ENCODE measurements around the gene WDR81.

The WDR81 gene

DNA sequence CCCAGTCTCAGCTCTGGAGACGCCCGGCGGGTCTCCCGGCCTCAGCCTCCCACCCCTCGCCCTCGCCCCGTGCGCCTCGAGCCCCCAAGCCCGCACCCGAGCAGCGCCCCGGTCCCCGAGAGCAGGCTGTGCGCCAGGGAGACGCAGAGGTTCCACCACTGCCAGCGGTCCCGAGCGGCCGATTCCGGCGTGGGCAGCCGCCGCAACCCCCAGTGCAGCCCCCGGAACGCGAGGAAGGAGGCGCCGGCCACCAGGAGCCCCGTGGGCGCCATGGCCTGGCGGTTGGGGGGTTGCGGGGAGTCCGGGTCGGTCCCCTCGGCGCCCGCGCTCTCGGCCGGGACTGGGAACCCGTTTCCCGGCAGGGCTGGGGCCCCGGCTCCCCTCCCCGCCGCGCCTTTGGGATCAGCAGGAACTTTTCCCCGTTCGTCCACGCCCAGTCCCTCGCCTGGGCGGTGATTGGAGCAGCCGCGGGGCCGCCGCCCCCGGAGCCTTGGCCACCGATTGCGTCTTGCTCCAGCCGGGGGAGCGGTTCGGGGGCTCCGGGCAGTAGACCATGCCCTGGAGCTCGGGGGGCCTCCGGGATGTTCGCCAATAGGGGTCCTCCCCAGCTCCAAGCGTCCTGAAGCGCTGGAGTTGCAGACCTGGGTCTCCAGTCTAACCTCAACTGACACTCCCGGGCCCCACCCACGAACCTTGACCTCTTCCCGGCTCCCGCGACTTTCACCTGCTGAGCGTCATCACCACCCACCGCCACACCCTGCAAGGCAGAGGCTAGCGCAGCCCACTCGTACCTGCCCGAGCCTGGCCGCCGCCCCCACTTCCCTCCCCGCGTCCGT, 14.3 kb upstream of the WDR81 start, which contains the start of gene TLCD2 (continued):
- TF ChIP-seq PBX3 (CRISPR knock-in tag; IDR thresholded peaks at IDR 0.05) (no peak), ZNF514 (tag by site-specific recombination; IDR thresholded peaks at IDR 0.05) (no peak), ZFP69B (tag by site-specific recombination; IDR thresholded peaks at IDR 0.05) (peak; percentile 84), ATF2 (tag by site-specific recombination; IDR thresholded peaks at IDR 0.05; ENCODE audit: low read depth) (no peak), HOXC10 (CRISPR knock-in tag; IDR thresholded peaks at IDR 0.05) (no peak), WT1 (tag by site-specific recombination; IDR thresholded peaks at IDR 0.05) (no peak), ZNF155 (tag by site-specific recombination; IDR thresholded peaks at IDR 0.05) (no peak), ZNF132 (tag by site-specific recombination; IDR thresholded peaks at IDR 0.05; ENCODE audit: borderline replicate concordance) (no peak), ZNF354C (tag by site-specific recombination; IDR thresholded peaks at IDR 0.05; ENCODE audit: borderline replicate concordance, low read depth) (no peak), SP3 (tag by site-specific recombination; IDR thresholded peaks at IDR 0.05) (peak; percentile 69; the same call in 1 of the 2 replicates), ZSCAN30 (tag by site-specific recombination; IDR thresholded peaks at IDR 0.05) (peak; percentile 71), ZNF23 (tag by site-specific recombination; IDR thresholded peaks at IDR 0.05; ENCODE audit: borderline replicate concordance) (no peak), ZSCAN18 (tag by site-specific recombination; IDR thresholded peaks at IDR 0.05) (no peak), OVOL3 (tag by site-specific recombination; IDR thresholded peaks at IDR 0.05) (no peak), ZNF626 (tag by site-specific recombination; IDR thresholded peaks at IDR 0.05) (no peak), ZNF169 (tag by site-specific recombination; IDR thresholded peaks at IDR 0.05) (0 out of 2 replicates have a peak, but pooled peaks have one; percentile 21), ZSCAN4 (tag by site-specific recombination; IDR thresholded peaks at IDR 0.05) (no peak), IKZF3 (tag by site-specific recombination; IDR thresholded peaks at IDR 0.05) (peak; percentile 96), ZNF19 (tag by site-specific recombination; IDR thresholded peaks at IDR 0.05; ENCODE audit: low read depth) (no peak), ZFP37 (tag by site-specific recombination; IDR thresholded peaks at IDR 0.05) (no peak), PATZ1 (tag by site-specific recombination; IDR thresholded peaks at IDR 0.05) (peak; percentile 94)
- TF ChIP-seq, protein P1, sequence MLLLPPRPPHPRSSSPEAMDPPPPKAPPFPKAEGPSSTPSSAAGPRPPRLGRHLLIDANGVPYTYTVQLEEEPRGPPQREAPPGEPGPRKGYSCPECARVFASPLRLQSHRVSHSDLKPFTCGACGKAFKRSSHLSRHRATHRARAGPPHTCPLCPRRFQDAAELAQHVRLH (tag by site-specific recombination; IDR thresholded peaks at IDR 0.05) = no peak
- TF ChIP-seq, protein P2, sequence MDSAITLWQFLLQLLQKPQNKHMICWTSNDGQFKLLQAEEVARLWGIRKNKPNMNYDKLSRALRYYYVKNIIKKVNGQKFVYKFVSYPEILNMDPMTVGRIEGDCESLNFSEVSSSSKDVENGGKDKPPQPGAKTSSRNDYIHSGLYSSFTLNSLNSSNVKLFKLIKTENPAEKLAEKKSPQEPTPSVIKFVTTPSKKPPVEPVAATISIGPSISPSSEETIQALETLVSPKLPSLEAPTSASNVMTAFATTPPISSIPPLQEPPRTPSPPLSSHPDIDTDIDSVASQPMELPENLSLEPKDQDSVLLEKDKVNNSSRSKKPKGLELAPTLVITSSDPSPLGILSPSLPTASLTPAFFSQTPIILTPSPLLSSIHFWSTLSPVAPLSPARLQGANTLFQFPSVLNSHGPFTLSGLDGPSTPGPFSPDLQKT (IDR thresholded peaks at IDR 0.05; ENCODE audit: borderline replicate concordance, low read depth, low read length) = no peak
- TF ChIP-seq, protein P3, sequence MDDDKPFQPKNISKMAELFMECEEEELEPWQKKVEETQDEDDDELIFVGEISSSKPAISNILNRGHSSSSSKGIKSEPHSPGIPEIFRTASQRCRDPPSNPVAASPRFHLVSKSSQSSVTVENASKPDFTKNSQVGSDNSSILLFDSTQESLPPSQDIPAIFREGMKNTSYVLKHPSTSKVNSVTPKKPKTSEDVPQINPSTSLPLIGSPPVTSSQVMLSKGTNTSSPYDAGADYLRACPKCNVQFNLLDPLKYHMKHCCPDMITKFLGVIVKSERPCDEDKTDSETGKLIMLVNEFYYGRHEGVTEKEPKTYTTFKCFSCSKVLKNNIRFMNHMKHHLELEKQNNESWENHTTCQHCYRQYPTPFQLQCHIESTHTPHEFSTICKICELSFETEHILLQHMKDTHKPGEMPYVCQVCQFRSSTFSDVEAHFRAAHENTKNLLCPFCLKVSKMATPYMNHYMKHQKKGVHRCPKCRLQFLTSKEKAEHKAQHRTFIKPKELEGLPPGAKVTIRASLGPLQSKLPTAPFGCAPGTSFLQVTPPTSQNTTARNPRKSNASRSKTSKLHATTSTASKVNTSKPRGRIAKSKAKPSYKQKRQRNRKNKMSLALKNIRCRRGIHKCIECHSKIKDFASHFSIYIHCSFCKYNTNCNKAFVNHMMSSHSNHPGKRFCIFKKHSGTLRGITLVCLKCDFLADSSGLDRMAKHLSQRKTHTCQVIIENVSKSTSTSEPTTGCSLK (tag by site-specific recombination; IDR thresholded peaks at IDR 0.05) = no peak
- TF ChIP-seq, protein P4, sequence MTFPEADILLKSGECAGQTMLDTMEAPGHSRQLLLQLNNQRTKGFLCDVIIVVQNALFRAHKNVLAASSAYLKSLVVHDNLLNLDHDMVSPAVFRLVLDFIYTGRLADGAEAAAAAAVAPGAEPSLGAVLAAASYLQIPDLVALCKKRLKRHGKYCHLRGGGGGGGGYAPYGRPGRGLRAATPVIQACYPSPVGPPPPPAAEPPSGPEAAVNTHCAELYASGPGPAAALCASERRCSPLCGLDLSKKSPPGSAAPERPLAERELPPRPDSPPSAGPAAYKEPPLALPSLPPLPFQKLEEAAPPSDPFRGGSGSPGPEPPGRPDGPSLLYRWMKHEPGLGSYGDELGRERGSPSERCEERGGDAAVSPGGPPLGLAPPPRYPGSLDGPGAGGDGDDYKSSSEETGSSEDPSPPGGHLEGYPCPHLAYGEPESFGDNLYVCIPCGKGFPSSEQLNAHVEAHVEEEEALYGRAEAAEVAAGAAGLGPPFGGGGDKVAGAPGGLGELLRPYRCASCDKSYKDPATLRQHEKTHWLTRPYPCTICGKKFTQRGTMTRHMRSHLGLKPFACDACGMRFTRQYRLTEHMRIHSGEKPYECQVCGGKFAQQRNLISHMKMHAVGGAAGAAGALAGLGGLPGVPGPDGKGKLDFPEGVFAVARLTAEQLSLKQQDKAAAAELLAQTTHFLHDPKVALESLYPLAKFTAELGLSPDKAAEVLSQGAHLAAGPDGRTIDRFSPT (tag by site-specific recombination; IDR thresholded peaks at IDR 0.05) = no peak

Measured in HEK293 (cell line).